SHP77 treated with DMSO at 0.1 percent for 48 hours (cell line): Measurements from ENCODE around the gene CNTRL.
"Not testable (repeated sequence)": the region's sequence is repeated elsewhere in the genome, so short reads cannot be mapped to it uniquely, and the experiment has no call there.

ENCODE experiments used
- DNase-seq: peaks from one replicate; lab custom pipeline; 2025; lab: John Stamatoyannopoulos, UW

CNTRL gene

GRCh38 chr9:121074370-121075250 is at the start of gene CNTRL:
Gene CNTRL, plus strand, starts transcription at chr9:121074955. Its CDS starts 13,372 bp downstream, at chr9:121088327.
- DNase-seq, result peak; percentile 79

- DNase-seq, result no peak
Observed at GRCh38 chr9:121026260-121026691, 48.5 kb upstream of the CNTRL start.

- DNase-seq, result no peak
Observed at GRCh38 chr9:121026768-121027167, 48.0 kb upstream of the CNTRL start.

- not testable (repeated sequence) for DNase-seq
Observed at GRCh38 chr9:121028285-121028684, 46.5 kb upstream of the CNTRL start.

- no peak for DNase-seq
Observed at GRCh38 chr9:121029469-121029868, 45.3 kb upstream of the CNTRL start.

- no peak for DNase-seq
Observed at GRCh38 chr9:121034529-121034928, 40.2 kb upstream of the CNTRL start.

- DNase-seq, result not testable (repeated sequence)
Observed at GRCh38 chr9:121035717-121036116, 39.0 kb upstream of the CNTRL start.

GRCh38 chr9:121038362-121038761 is 36.4 kb upstream of the CNTRL start:
- DNase-seq, result no peak

- DNase-seq, result no peak
Observed at GRCh38 chr9:121038804-121039203, 36.0 kb upstream of the CNTRL start.

GRCh38 chr9:121048175-121048574 is 26.6 kb upstream of the CNTRL start:
- DNase-seq, result no peak

- DNase-seq, result no peak
Observed at GRCh38 chr9:121048618-121049017, 26.1 kb upstream of the CNTRL start.

- no peak for DNase-seq
Observed at GRCh38 chr9:121050128-121050988, 24.4 kb upstream of the CNTRL start, which contains the start of gene C5. Gene C5, minus strand, starts transcription at chr9:121050275. Its CDS starts 29 bp downstream, at chr9:121050246.

- DNase-seq, result no peak
Observed at GRCh38 chr9:121053544-121053943, 21.2 kb upstream of the CNTRL start.

- no peak for DNase-seq
Observed at GRCh38 chr9:121055642-121056143, 19.1 kb upstream of the CNTRL start.

GRCh38 chr9:121057821-121058220 is 16.9 kb upstream of the CNTRL start:
- no peak for DNase-seq

- DNase-seq, result no peak
Observed at GRCh38 chr9:121059513-121059912, 15.2 kb upstream of the CNTRL start.

GRCh38 chr9:121059998-121060636 is 14.6 kb upstream of the CNTRL start:
- DNase-seq, result peak; percentile 13

GRCh38 chr9:121066850-121067249 is 7.9 kb upstream of the CNTRL start:
- DNase-seq, result no peak

GRCh38 chr9:121067640-121068039 is 7.1 kb upstream of the CNTRL start:
- no peak for DNase-seq

- DNase-seq, result no peak
Observed at GRCh38 chr9:121069396-121069795, 5.4 kb upstream of the CNTRL start.

- DNase-seq, result no peak
Observed at GRCh38 chr9:121071370-121071755, 3.4 kb upstream of the CNTRL start.
